ENCODE measurements around the gene HTRA2.
"Not testable (repeated sequence)": the region's sequence is repeated elsewhere in the genome, so short reads cannot be mapped to it uniquely, and the experiment has no call there.

HTRA2 gene

DNA sequence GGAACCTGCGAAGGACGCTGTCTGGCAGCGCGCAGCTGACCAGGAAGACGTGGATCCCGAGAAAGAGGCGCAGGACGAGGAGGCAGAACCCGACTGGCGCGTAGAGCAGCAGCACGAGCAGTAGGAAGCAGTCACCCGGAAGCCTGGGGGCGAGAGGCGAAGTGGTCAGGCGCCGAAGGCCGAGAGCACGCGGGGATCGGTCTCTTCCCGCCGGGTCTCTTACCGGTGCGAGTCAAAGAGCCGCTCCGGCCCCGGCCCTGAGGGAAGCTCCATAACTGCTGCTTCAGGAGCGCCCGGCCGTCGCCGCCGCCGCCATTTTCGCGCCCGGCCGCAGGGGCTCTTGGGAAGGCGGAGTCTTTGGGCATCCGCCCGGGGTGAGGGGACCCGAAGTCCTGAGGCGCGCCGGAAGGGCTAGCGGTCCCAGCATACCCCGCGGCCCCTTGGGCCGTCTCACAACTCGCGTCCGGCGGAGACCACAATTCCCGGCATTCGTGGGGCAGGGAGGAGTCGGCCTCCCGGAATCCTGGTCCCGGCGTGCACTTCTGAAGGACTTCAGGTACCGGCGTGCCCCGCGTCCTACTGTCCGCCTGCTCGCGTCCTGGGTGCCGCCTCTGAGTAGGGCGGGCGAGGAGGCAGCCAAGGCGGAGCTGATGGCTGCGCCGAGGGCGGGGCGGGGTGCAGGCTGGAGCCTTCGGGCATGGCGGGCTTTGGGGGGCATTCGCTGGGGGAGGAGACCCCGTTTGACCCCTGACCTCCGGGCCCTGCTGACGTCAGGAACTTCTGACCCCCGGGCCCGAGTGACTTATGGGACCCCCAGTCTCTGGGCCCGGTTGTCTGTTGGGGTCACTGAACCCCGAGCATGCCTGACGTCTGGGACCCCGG is at the start of gene HTRA2, which contains the start of gene AUP1:
TSS of gene HTRA2 (plus strand) at position 577 of the 882 bp plus-strand sequence. CDS start at position 651, 74 bp downstream.
TSS of gene AUP1 (minus strand) at position 350 of the 882 bp plus-strand sequence. CDS start at position 273, 77 bp downstream.
- Histone ChIP-seq H3K36me3 (ENCODE audit: control insufficient read depth, insufficient read depth, low read length) (peaks cover 17% of the 10 kb centered on the region), H3K9ac (ENCODE audit: low read depth, low read length) (peak within 1 kb of the TSS; percentile 87), H3K4me3 (ENCODE audit: low read depth, low read length) (peak within 1 kb of the TSS; percentile 99), H3K27me3 (ENCODE audit: control insufficient read depth, insufficient read depth, low read length) (peaks cover 3% of the 10 kb centered on the region), H3K4me1 (ENCODE audit: control insufficient read depth, insufficient read depth, low read length) (peaks cover 3% of the 10 kb centered on the region), H3K9me3 (ENCODE audit: control insufficient read depth, insufficient read depth, low read length) (no peaks in the 10 kb centered on the region)

DNA sequence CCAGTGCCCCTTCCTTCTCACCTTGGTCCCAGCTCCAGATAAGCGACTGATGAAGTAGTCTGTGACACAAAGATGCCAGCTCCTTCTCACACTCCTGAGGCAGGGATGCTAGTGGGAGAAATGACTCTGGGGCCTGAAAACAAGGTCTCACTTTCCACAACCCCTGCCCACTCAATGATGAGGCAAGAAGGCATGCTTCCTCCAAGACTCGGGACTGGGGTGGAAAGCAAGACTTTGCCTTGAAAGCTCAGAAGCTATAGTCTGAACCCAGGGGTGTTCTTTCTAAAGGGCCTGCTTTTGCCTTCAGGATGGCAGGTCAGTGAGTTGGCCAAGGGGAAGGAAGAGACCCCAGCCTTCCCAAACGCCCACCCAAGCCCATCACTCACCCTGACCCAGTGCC is 48.3 kb upstream of the HTRA2 start:
- no peaks in the 10 kb centered on the region for H3K27me3 ChIP-seq (ENCODE audit: control insufficient read depth, insufficient read depth, low read length)
- H3K9ac ChIP-seq (ENCODE audit: low read depth, low read length) = peak overlapping the region; percentile 87
- peak overlapping the region; percentile 99 for H3K4me3 ChIP-seq (ENCODE audit: low read depth, low read length)
- H3K36me3 ChIP-seq (ENCODE audit: control insufficient read depth, insufficient read depth, low read length) = peaks cover 6% of the 10 kb centered on the region
- H3K9me3 ChIP-seq (ENCODE audit: control insufficient read depth, insufficient read depth, low read length) = no peaks in the 10 kb centered on the region
- no peaks in the 10 kb centered on the region for H3K4me1 ChIP-seq (ENCODE audit: control insufficient read depth, insufficient read depth, low read length)

DNA sequence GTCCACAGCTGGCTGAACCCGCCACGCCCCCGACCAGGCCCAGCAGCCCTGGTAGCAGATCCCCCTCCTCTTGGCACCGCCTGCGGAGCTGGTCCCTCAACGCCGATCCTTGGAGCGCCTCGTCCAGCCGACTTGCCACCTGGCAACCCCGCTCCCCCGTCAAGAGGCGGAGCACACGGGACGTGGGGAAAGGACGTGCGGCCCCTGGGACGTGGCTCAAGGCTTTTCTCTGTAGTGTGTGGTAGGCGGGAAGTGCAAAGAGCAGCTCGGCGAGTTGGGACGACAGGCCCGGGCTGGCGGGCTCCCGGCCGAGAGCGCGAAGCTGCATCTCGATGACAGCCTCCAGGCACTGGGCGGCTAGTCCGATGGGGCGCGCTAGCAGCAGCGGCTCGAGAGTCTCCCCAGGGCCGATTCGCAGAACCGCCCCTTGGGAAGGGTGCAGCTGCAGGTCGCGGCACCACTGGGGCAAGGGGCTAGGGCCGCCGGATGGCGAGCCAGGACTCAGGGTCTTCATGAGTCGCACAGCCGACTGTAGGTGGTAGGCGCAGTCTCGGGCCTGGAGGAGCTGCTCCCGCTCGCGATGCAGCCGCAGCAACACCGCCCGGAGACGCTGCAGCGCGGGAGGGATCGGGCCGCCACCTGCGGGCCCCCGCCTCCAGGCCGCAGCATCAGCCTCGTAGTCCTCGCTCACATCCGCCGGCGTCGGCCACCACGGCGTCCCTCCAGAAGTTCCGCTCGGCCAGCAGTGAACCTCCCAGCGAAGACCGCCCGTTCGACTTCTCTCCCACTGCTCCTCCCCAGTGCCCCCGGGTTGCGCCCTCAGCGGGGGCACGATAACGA is 47.6 kb upstream of the HTRA2 start:
- Histone ChIP-seq H3K4me1 (ENCODE audit: control insufficient read depth, insufficient read depth, low read length) (no peaks in the 10 kb centered on the region), H3K27me3 (ENCODE audit: control insufficient read depth, insufficient read depth, low read length) (no peaks in the 10 kb centered on the region), H3K9me3 (ENCODE audit: control insufficient read depth, insufficient read depth, low read length) (no peaks in the 10 kb centered on the region), H3K36me3 (ENCODE audit: control insufficient read depth, insufficient read depth, low read length) (peaks cover 6% of the 10 kb centered on the region), H3K4me3 (ENCODE audit: low read depth, low read length) (peak overlapping the region; percentile 99), H3K9ac (ENCODE audit: low read depth, low read length) (peak overlapping the region; percentile 87)

DNA sequence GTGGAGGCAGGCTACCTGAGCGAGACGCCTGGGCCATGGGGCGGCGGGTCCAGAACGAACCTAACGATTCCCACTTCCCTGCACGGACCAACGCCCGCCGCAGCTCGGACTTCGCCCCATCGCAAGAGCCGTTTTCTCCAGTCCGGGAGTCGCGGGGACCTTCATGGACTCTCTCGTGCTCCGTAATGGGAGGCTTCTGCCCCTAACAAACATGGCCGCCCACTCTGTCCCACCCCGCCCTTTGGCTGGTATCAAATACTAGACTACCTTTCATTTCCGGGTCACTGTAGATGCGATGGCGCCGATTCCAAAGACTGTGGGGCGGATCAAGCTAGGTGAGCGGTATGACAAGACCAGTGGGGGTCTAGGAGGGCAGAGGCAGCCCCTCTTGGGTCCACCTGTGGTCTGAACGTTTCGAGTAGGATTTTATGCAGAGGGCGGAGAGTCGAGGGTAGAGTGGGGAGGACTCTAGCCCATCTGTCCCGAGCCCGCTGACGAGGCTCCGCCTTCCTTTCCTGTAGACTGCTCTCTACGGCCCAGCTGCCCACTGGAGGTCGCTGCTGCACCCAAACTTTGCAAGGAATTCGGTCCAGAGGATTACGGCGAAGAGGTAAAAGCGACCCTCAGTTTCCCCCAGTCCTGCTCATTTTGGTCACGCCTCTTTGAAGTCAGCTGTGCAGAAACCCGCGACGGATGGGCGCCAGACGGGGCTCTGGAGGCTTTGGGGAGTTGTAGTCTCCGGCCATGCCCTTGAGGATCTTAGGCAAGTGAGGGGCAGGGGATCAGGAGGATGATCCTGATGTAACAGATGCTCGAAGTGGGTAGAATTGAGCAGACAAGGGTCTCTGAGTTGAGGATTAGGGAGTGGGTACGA is 46.7 kb upstream of the HTRA2 start, which contains the start of the genes CCDC142 and TTC31:
TSS of gene CCDC142 (minus strand) at position 198 of the 874 bp plus-strand sequence. CDS start at position 37, 161 bp downstream.
TSS of gene TTC31 (plus strand) at position 281 of the 874 bp plus-strand sequence. CDS start at position 296, 15 bp downstream.
- Histone ChIP-seq H3K9ac (ENCODE audit: low read depth, low read length) (peak within 1 kb of the TSS; percentile 87), H3K4me1 (ENCODE audit: control insufficient read depth, insufficient read depth, low read length) (no peaks in the 10 kb centered on the region), H3K36me3 (ENCODE audit: control insufficient read depth, insufficient read depth, low read length) (peaks cover 3% of the 10 kb centered on the region), H3K9me3 (ENCODE audit: control insufficient read depth, insufficient read depth, low read length) (no peaks in the 10 kb centered on the region), H3K27me3 (ENCODE audit: control insufficient read depth, insufficient read depth, low read length) (no peaks in the 10 kb centered on the region), H3K4me3 (ENCODE audit: low read depth, low read length) (peak within 1 kb of the TSS; percentile 99)

DNA sequence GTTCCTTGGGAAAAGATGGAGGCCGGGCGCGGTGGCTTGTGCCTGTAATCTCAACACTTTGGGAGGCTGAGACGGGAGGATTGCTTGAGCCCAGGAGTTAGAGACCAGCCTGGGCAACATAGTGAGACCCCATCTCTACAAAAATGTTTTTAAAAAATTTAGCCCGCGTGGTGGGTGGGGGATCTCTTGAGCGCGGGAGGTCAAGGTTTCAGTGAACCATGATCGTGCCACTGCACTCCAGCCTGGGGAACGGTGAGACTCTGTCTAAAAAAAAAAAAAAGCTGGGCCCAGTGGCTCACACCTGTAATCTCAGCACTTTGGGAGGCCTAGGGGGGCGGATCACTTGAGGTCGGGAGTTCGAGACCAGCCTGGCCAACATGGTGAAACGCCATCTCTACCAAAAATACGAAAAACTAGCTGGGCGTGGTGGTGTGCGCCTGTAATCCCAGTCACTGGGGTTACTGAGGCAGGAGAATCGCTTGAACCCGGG is 46.0 kb upstream of the HTRA2 start:
- H3K27me3 ChIP-seq (ENCODE audit: control insufficient read depth, insufficient read depth, low read length); H3K9me3 ChIP-seq (ENCODE audit: control insufficient read depth, insufficient read depth, low read length); H3K36me3 ChIP-seq (ENCODE audit: control insufficient read depth, insufficient read depth, low read length); H3K9ac ChIP-seq (ENCODE audit: low read depth, low read length); H3K4me1 ChIP-seq (ENCODE audit: control insufficient read depth, insufficient read depth, low read length): not testable (repeated sequence)
- peak overlapping the region; percentile 99 for H3K4me3 ChIP-seq (ENCODE audit: low read depth, low read length)

DNA sequence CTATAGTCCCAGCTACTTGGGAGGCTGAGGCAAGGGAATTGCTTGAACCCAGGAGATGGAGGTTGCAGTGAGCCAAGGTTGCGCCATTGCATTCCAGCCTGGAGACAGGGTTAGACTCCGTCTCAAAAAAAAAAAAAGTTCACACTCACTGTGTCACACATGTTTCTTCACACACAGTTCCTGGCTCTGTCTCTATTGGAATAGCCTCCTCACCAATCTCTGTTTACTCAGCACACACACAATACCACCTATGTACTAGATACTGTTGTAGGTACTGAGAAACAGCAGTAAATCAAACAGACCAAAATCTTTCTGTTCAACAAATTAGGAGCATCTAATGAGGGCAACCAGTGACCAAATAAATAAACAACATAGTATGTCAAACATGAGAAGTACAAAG is 43.6 kb upstream of the HTRA2 start:
- Histone ChIP-seq H3K9ac (ENCODE audit: low read depth, low read length) (no peak overlapping the region), H3K4me1 (ENCODE audit: control insufficient read depth, insufficient read depth, low read length) (no peaks in the 10 kb centered on the region), H3K36me3 (ENCODE audit: control insufficient read depth, insufficient read depth, low read length) (peaks cover 12% of the 10 kb centered on the region), H3K27me3 (ENCODE audit: control insufficient read depth, insufficient read depth, low read length) (no peaks in the 10 kb centered on the region), H3K4me3 (ENCODE audit: low read depth, low read length) (no peak overlapping the region), H3K9me3 (ENCODE audit: control insufficient read depth, insufficient read depth, low read length) (no peaks in the 10 kb centered on the region)

DNA sequence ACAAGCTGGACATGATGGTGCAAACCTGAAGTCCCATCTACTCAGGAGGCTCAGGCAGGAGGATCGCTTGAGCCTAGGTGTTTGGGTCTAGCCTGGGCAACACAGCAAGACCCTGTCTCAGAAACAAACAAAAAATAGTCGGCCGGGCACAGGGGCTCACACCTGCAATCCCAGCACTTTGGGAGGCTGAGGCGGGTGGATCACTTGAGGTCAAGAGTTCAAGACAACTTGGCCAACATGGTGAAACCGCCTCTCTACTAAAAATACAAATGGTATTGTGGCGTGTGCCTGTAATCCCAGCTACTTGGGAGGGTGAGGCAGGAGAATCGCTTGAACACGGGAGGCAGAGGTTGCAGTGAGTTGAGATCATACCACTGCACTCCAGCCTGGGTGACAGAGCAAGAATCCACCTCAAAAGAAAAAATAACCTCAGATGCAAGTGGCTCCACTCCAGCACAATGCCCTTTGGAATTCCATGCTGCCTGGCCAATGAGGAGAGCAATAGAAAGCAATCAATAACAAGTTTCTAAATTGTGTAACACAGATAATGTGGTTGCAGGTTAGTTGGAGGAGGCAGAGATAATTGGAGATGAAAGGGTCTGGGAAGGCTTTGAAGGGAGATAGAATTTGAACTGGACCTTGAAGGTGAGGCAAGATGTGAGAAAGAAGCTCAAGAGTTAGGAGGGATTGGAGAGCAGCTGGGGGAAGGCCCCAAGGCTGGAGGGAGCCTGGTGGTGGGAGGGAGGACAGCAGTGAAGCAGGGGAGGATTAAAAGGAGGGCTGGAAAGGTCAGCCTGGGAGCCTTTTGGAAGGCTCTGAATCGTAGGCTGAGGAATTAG is 40.9 kb upstream of the HTRA2 start:
- H3K4me1 ChIP-seq (ENCODE audit: control insufficient read depth, insufficient read depth, low read length) = no peaks in the 10 kb centered on the region
- H3K9ac ChIP-seq (ENCODE audit: low read depth, low read length) = no peak overlapping the region

DNA sequence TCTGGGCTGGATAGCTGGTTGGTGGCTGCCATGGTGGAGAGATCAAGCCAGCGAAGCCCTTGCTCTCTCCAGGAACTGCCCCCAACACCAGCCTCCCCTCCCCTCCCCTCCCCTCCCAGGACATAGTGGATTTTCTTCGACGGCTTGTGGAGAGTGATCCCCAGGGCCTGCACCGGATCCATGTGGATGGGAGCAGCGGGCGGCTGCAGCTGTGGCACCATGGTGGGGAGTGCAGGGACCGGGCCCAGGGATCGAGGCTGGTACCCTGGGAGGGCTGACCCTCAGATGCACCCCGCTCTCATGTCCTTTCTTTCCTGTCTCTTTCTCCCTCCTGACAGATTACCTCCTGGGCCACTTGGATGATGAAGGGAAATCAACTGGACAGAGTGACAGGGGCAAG is 39.8 kb upstream of the HTRA2 start:
- Histone ChIP-seq H3K36me3 (ENCODE audit: control insufficient read depth, insufficient read depth, low read length) (peaks cover 36% of the 10 kb centered on the region), H3K4me1 (ENCODE audit: control insufficient read depth, insufficient read depth, low read length) (no peaks in the 10 kb centered on the region), H3K9ac (ENCODE audit: low read depth, low read length) (no peak overlapping the region), H3K27me3 (ENCODE audit: control insufficient read depth, insufficient read depth, low read length) (no peaks in the 10 kb centered on the region), H3K4me3 (ENCODE audit: low read depth, low read length) (no peak overlapping the region), H3K9me3 (ENCODE audit: control insufficient read depth, insufficient read depth, low read length) (no peaks in the 10 kb centered on the region)

More for the DNA sequence above, 40.9 kb upstream of the HTRA2 start:
- H3K27me3 ChIP-seq (ENCODE audit: control insufficient read depth, insufficient read depth, low read length) = no peaks in the 10 kb centered on the region
- H3K4me3 ChIP-seq (ENCODE audit: low read depth, low read length) = no peak overlapping the region
- H3K36me3 ChIP-seq (ENCODE audit: control insufficient read depth, insufficient read depth, low read length) = peaks cover 33% of the 10 kb centered on the region
- no peaks in the 10 kb centered on the region for H3K9me3 ChIP-seq (ENCODE audit: control insufficient read depth, insufficient read depth, low read length)

DNA sequence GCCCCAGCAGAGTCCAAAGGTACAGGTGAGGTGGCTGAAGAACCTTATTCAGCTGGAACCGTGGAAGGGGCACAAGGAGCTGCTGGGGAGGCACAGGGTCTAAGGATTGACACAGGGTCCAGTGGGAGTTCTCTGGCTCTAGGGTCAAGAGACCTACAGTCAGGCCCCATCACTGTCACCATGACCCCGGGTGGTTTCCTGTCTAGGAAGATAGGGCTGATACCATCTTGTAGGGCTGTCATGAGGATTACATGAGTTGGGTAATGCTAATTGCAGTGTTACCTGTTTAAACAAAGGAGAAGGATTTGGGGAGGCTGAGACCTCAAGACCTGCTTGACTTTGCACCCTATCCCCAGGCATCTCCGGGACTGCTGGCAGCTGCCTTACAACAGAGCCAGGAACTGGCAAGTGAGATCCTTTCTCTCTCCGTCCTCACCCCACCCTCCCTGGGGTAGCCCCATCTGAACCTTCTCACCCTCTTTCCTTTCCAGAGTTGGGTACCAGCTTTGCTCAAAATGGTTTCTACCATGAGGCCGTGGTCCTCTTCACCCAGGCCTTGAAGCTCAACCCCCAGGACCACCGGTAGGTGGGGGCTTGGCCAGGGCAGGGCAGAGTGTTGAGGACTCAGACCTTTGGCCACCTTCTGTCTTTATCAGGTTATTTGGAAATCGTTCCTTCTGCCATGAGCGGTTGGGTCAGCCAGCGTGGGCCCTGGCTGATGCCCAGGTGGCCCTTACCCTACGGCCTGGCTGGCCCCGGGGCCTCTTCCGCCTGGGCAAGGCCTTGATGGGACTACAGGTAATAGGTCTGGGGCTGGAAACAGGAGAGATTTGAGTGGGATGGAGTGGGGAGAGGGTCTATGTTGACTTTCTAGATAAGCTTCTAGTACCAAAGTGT is 37.8 kb upstream of the HTRA2 start:
- H3K9me3 ChIP-seq (ENCODE audit: control insufficient read depth, insufficient read depth, low read length) = no peaks in the 10 kb centered on the region
- no peak overlapping the region for H3K4me3 ChIP-seq (ENCODE audit: low read depth, low read length)
- no peak overlapping the region for H3K9ac ChIP-seq (ENCODE audit: low read depth, low read length)

More for the DNA sequence above, 37.8 kb upstream of the HTRA2 start:
- peaks cover 19% of the 10 kb centered on the region for H3K27me3 ChIP-seq (ENCODE audit: control insufficient read depth, insufficient read depth, low read length)
- H3K36me3 ChIP-seq (ENCODE audit: control insufficient read depth, insufficient read depth, low read length) = peaks cover 34% of the 10 kb centered on the region
- no peaks in the 10 kb centered on the region for H3K4me1 ChIP-seq (ENCODE audit: control insufficient read depth, insufficient read depth, low read length)
